Keratinocyte (primary cell): Measurements from ENCODE around the gene SMPD3. TPM values are rescaled to one million over a fixed set of nuclear protein-coding genes. Genes with fewer than 3 reads are reported as not detected.

Experiments used
- DNase-seq: peaks from one replicate; pipeline ENCODE4 v3.0.0-alpha.2; 2011; ENCODE audit warnings: low read depth, missing footprints, low spot score
- FAIRE-seq: peaks from 2 replicates; lab custom pipeline; 2011; peaks lifted over from hg19 to GRCh38; lab: Jason Lieb, UNC
- H2AFZ ChIP-seq: 2 replicates; pipeline ENCODE4 v1.6.0; 2012; ENCODE audit warnings: low read length, control low read depth, inconsistent platforms; ENCODE audit not compliant: control insufficient read depth
- H3K27ac ChIP-seq: 2 replicates; pipeline ENCODE4 v1.5.1; 2011; ENCODE audit warnings: low read length; ENCODE audit not compliant: control insufficient read depth, insufficient read depth
- H3K27me3 ChIP-seq: 3 replicates; pipeline ENCODE4 v1.6.0; 2011; ENCODE audit warnings: low read length; ENCODE audit not compliant: control insufficient read depth, insufficient read depth; ENCODE audit errors: extremely low read depth
- H3K36me3 ChIP-seq, 2 experiments: 2 replicates in 1 of 2; 3 replicates in 1 of 2; pipeline ENCODE4 v1.5.1; 2011; ENCODE audit warnings: low read length in 2 of 2, mild to moderate bottlenecking in 1 of 2; ENCODE audit not compliant: control insufficient read depth in 2 of 2, insufficient read depth in 2 of 2; ENCODE audit errors: extremely low read depth in 1 of 2
- H3K4me1 ChIP-seq: 3 replicates; pipeline ENCODE4 v1.5.1; 2011; ENCODE audit warnings: low read length; ENCODE audit not compliant: control insufficient read depth, insufficient read depth; ENCODE audit errors: extremely low read depth
- H3K4me2 ChIP-seq: 3 replicates; pipeline ENCODE4 v1.6.0; 2011; ENCODE audit warnings: low read depth, low read length; ENCODE audit not compliant: control insufficient read depth, insufficient read depth; ENCODE audit errors: extremely low read depth
- H3K4me3 ChIP-seq, 3 experiments: fragments of 200-600 bp in 1 of 3; sonication (generic) in 1 of 3; 2 replicates in 2 of 3; 3 replicates in 1 of 3; pipeline ENCODE4 v1.5.1; 2011 to 2016; ENCODE audit warnings: low read length in 3 of 3, mild to moderate bottlenecking in 3 of 3, control low read depth in 2 of 3, inconsistent platforms in 1 of 3, low read depth in 1 of 3, mixed read lengths in 1 of 3, mixed run types in 1 of 3, moderate library complexity in 1 of 3; ENCODE audit not compliant: control insufficient read depth in 2 of 3, insufficient read depth in 2 of 3; ENCODE audit errors: extremely low read depth in 1 of 3
- H3K79me2 ChIP-seq: 2 replicates; pipeline ENCODE4 v1.6.0; 2012; ENCODE audit warnings: low read length; ENCODE audit not compliant: control insufficient read depth, insufficient read depth
- H3K9ac ChIP-seq: 3 replicates; pipeline ENCODE4 v1.6.0; 2011; ENCODE audit warnings: low read length; ENCODE audit not compliant: control insufficient read depth, insufficient read depth; ENCODE audit errors: extremely low read depth
- H3K9me1 ChIP-seq: 3 replicates; pipeline ENCODE4 v1.6.0; 2011; ENCODE audit warnings: low read length; ENCODE audit not compliant: control insufficient read depth, insufficient read depth; ENCODE audit errors: extremely low read depth
- H3K9me3 ChIP-seq: 2 replicates; pipeline ENCODE4 v1.5.1; 2012; ENCODE audit warnings: low read depth, low read length; ENCODE audit not compliant: control insufficient read depth
- H4K20me1 ChIP-seq: 3 replicates; pipeline ENCODE4 v1.6.0; 2011; ENCODE audit warnings: low read length; ENCODE audit not compliant: control insufficient read depth, insufficient read depth; ENCODE audit errors: extremely low read depth
- EZH2 ChIP-seq: IDR thresholded peaks from one replicate; pipeline ENCODE4 v1.6.1; 2012; ENCODE audit warnings: inconsistent platforms, mild to moderate bottlenecking, low read length, moderate library complexity
- dilution Hi-C: fragments of 300-500 bp; cut with MboI; formaldehyde crosslinking; loops from one replicate; pipeline ENCODE4 v1.7.0; 2020; ENCODE audit warnings: low sequenced_read_pairs; ENCODE audit not compliant: extremely low pct_ligation_motif_present
- polyA plus RNA-seq, 5 experiments: library from polyadenylated mRNA; depleted of rRNA in 3 of 5; stranded (reverse) in 3 of 5; stranded (forward) in 1 of 5; unstranded in 1 of 5; fragments of >200 nt; gene quantifications; 1 replicate in 1 of 5; 2 replicates in 3 of 5; 3 replicates in 1 of 5; pipeline versions ENCODE4 v1.2.1 to v1.2.3, GENCODE V29; 2011 to 2012; ENCODE audit warnings: missing spikeins in 2 of 5, low read depth in 1 of 5, low replicate concordance in 1 of 5
- TF ChIP-seq, protein P1 (sequence below), 3 experiments: IDR thresholded peaks in 1 of 3; conservative IDR thresholded peaks in 1 of 3; optimal IDR thresholded peaks in 1 of 3; 2 replicates in 2 of 3; 3 replicates in 1 of 3; pipeline versions ENCODE3 to v1.5.1; 2011; ENCODE audit warnings: low read length in 3 of 3, mild to moderate bottlenecking in 3 of 3, moderate library complexity in 2 of 3, control low read depth in 1 of 3, inconsistent platforms in 1 of 3; ENCODE audit not compliant: insufficient read depth in 2 of 3; ENCODE audit errors: extremely low read depth in 1 of 3

Gene SMPD3
- polyA plus RNA-seq, 1 donor (not counting 4 experiments of a cell fraction or from before 2014, with no cell fraction given) = 0.34 TPM

DNA sequence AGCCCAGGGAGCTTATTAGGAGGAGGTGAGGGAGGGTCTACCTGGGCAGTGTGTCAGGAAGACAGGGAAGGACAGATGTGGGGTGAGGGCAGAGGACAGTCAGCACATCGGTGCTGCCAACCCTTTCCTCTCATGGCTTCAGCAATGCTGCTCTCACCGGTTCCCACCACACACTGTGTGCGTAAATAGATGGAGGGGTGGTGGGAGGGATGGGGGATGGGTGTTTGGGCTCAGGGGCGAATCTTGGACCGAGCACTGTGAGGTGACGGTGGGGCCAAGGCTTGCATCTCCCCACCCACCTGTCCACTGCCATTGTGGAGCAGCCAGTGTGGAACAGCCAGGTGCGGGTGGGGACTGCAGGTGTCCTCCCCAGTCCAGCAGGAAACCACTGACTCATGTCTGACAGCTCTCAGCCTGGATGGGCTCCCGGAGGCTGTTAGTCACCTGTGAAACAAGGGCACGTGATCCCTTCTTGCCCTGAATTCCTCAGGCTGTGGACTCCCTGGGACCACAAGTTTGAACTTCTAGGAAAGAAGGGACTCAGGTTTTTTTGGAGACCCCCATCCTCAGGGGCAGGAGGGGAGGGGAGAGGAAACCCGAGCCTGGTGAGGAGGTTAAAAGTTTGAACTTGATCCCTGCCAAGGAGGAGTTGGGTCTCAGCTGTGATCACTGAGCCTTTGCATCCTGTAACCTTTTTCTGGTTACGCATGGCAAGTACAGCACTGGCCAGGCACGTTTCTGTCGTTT lies 42.7 kb upstream of the SMPD3 start:
- dilution Hi-C loops = no loop called here
- H3K4me3 ChIP-seq = no peak overlapping the region
- no peaks in the 10 kb centered on the region for H3K79me2 ChIP-seq
- peak overlapping the region; percentile 8 for H3K27ac ChIP-seq
- H4K20me1 ChIP-seq = no peaks in the 10 kb centered on the region
- H3K9me3 ChIP-seq = no peaks in the 10 kb centered on the region
- H2AFZ ChIP-seq = no peak overlapping the region
- H3K27me3 ChIP-seq = peaks cover 6% of the 10 kb centered on the region
- peaks cover 36% of the 10 kb centered on the region for H3K4me1 ChIP-seq
- TF ChIP-seq EZH2 = no peak
- TF ChIP-seq, protein P1, sequence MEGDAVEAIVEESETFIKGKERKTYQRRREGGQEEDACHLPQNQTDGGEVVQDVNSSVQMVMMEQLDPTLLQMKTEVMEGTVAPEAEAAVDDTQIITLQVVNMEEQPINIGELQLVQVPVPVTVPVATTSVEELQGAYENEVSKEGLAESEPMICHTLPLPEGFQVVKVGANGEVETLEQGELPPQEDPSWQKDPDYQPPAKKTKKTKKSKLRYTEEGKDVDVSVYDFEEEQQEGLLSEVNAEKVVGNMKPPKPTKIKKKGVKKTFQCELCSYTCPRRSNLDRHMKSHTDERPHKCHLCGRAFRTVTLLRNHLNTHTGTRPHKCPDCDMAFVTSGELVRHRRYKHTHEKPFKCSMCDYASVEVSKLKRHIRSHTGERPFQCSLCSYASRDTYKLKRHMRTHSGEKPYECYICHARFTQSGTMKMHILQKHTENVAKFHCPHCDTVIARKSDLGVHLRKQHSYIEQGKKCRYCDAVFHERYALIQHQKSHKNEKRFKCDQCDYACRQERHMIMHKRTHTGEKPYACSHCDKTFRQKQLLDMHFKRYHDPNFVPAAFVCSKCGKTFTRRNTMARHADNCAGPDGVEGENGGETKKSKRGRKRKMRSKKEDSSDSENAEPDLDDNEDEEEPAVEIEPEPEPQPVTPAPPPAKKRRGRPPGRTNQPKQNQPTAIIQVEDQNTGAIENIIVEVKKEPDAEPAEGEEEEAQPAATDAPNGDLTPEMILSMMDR (optimal IDR thresholded peaks at IDR 0.05 in 1 of 3, IDR thresholded peaks at IDR 0.05 in 1 of 3, conservative IDR thresholded peaks at IDR 0.05 in 1 of 3; ENCODE audit: extremely low read depth in 1 of 3, insufficient read depth in 2 of 3, low read length in 3 of 3) = no peak
- H3K36me3 ChIP-seq = no peaks in the 10 kb centered on the region
- peaks cover 2% of the 10 kb centered on the region for H3K9me1 ChIP-seq
- peak overlapping the region; percentile 12 for H3K9ac ChIP-seq
- DNase-seq (peak; percentile 59), FAIRE-seq (peak; percentile 98)
- H3K4me2 ChIP-seq = peak overlapping the region; percentile 54

DNA sequence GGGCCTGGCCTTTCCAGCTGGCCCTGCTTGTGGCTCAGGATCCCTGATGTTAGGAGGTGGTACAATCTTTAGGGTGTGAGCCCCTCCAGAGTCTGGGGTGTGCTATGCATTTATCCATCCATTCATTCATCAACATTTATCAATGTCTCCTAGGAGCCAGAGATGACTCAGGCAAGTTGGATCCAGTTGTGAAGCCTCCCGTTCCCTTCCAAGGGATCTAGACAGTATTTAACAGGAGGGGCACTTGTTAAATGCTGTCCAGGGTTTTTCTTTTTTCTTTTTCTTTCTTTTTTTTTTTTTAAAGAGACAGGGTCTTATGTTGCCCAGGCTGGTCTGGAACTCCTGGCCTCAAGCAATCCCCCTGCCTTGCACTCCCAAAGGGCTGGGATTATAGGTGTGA lies 42.0 kb upstream of the SMPD3 start:
- DNase-seq = no peak

More for the DNA sequence above, 42.0 kb upstream of the SMPD3 start:
- no peaks in the 10 kb centered on the region for H3K79me2 ChIP-seq
- H3K9me1 ChIP-seq = peaks cover 2% of the 10 kb centered on the region
- no peak for FAIRE-seq
- no peak overlapping the region for H3K4me3 ChIP-seq
- H4K20me1 ChIP-seq = no peaks in the 10 kb centered on the region
- no peaks in the 10 kb centered on the region for H3K9me3 ChIP-seq
- dilution Hi-C loops = no loop called here
- TF ChIP-seq EZH2 = no peak
- TF ChIP-seq, protein P1 (optimal IDR thresholded peaks at IDR 0.05 in 1 of 3, IDR thresholded peaks at IDR 0.05 in 1 of 3, conservative IDR thresholded peaks at IDR 0.05 in 1 of 3; ENCODE audit: extremely low read depth in 1 of 3, insufficient read depth in 2 of 3, low read length in 3 of 3) = no peak
- no peak overlapping the region for H3K27ac ChIP-seq
- no peak overlapping the region for H2AFZ ChIP-seq
- H3K4me1 ChIP-seq = peaks cover 34% of the 10 kb centered on the region
- peaks cover 6% of the 10 kb centered on the region for H3K27me3 ChIP-seq
- H3K9ac ChIP-seq = no peak overlapping the region
- peak overlapping the region; percentile 54 for H3K4me2 ChIP-seq
- no peaks in the 10 kb centered on the region for H3K36me3 ChIP-seq
